Naive thymus-derived CD4-positive, alpha-beta T cell (primary cell): ENCODE measurements around the gene SUPT20H. TPM values are rescaled to one million over a fixed set of nuclear protein-coding genes. Genes with fewer than 3 reads are reported as not detected.

Source experiments
- ATAC-seq: fragments of 150-1000 bp; cut with Tn5 transposase; 2 replicates; pipeline ENCODE4 v1.10.0; 2021; ENCODE audit warnings: mild to moderate bottlenecking, moderate library complexity
- CTCF ChIA-PET: fragments of 350-600 bp; sonication (Branson Sonifier 250); formaldehyde crosslinking; loops from one replicate; lab custom pipeline; 2021; ENCODE audit warnings: antibody characterized with exemption; lab: Charles Lee
- POLR2A ChIA-PET: fragments of 350-600 bp; sonication (Branson Sonifier 250); formaldehyde crosslinking; loops from one replicate; lab custom pipeline; 2021; ENCODE audit warnings: antibody characterized with exemption, inconsistent platforms; lab: Charles Lee
- DNase-seq, 9 donors: peaks; one replicate each; pipeline versions ENCODE4 v3.0.0 to v3.0.0-alpha.2; 2020 to 2022; ENCODE audit warnings: mixed read lengths in 1 of 9
- H3K27ac ChIP-seq: one replicate; pipeline ENCODE4 v1.7.0; 2013; ENCODE audit warnings: mild to moderate bottlenecking, low read depth, low read length, moderate library complexity
- H3K27me3 ChIP-seq, 2 donors: one replicate each; pipeline ENCODE4 v1.7.0; 2013; ENCODE audit warnings: low read length in 2 of 2, mild to moderate bottlenecking in 2 of 2, moderate library complexity in 2 of 2; ENCODE audit not compliant: control insufficient read depth in 2 of 2, insufficient read depth in 2 of 2
- H3K36me3 ChIP-seq, 3 experiments: 1 replicate in 2 of 3; 2 replicates in 1 of 3; pipeline ENCODE4 v1.7.0; 2013; ENCODE audit warnings: low read length in 3 of 3, mild to moderate bottlenecking in 3 of 3, moderate library complexity in 1 of 3; ENCODE audit not compliant: insufficient read depth in 3 of 3, control insufficient read depth in 2 of 3
- H3K4me1 ChIP-seq, 2 donors: one replicate each; pipeline ENCODE4 v1.7.0; 2013; ENCODE audit warnings: low read length in 2 of 2, mild to moderate bottlenecking in 2 of 2, moderate library complexity in 1 of 2; ENCODE audit not compliant: control insufficient read depth in 2 of 2, insufficient read depth in 2 of 2
- H3K4me3 ChIP-seq: 2 replicates; pipeline ENCODE4 v1.7.0; 2013; ENCODE audit warnings: mild to moderate bottlenecking, low read length
- H3K9me3 ChIP-seq, 3 experiments: 1 replicate in 2 of 3; 2 replicates in 1 of 3; pipeline ENCODE4 v1.7.0; 2013; ENCODE audit warnings: low read length in 3 of 3; ENCODE audit not compliant: control insufficient read depth in 2 of 3
- H3K27ac Mint-ChIP-seq, 9 donors: one replicate each; pipeline ENCODE4 v1.8.0; 2020 to 2022; ENCODE audit warnings: mixed read lengths in 9 of 9, mild to moderate bottlenecking in 8 of 9, moderate library complexity in 5 of 9, inconsistent platforms in 2 of 9
- H3K27me3 Mint-ChIP-seq, 5 donors: one replicate each; pipeline ENCODE4 v1.8.0; 2021 to 2022; ENCODE audit warnings: mixed read lengths in 5 of 5, mild to moderate bottlenecking in 1 of 5
- H3K36me3 Mint-ChIP-seq, 5 donors: one replicate each; pipeline ENCODE4 v1.8.0; 2020 to 2022; ENCODE audit warnings: mixed read lengths in 5 of 5, mild to moderate bottlenecking in 3 of 5, inconsistent platforms in 1 of 5
- H3K4me1 Mint-ChIP-seq, 7 donors: one replicate each; pipeline ENCODE4 v1.8.0; 2020 to 2022; ENCODE audit warnings: mixed read lengths in 7 of 7, mild to moderate bottlenecking in 3 of 7, inconsistent platforms in 1 of 7
- H3K4me3 Mint-ChIP-seq, 10 donors: one replicate each; pipeline ENCODE4 v1.8.0; 2020 to 2022; ENCODE audit warnings: mild to moderate bottlenecking in 10 of 10, mixed read lengths in 10 of 10, moderate library complexity in 6 of 10, inconsistent platforms in 2 of 10
- H3K9me3 Mint-ChIP-seq, 11 donors: one replicate each; pipeline ENCODE4 v1.8.0; 2020 to 2022; ENCODE audit warnings: mixed read lengths in 11 of 11, mild to moderate bottlenecking in 4 of 11, inconsistent platforms in 1 of 11, moderate library complexity in 1 of 11
- intact Hi-C, 2 donors: fragments of 100-400 bp; cut with micrococcal nuclease; formaldehyde crosslinking; loops; one replicate each; pipeline ENCODE4 v1.15.1; 2023
- polyA plus RNA-seq, 2 donors: library from polyadenylated mRNA; unstranded; fragments of 300-500 nt; fragmentation: Illumina TruSeq; gene quantifications; one replicate each; pipeline ENCODE4 v1.2.3, GENCODE V29; 2021
- total RNA-seq, 6 experiments: library from RNA in 5 of 6; stranded (reverse) in 5 of 6; gene quantifications; 1 replicate in 5 of 6; 2 replicates in 1 of 6; pipeline ENCODE4 v1.2.3 and lab custom pipeline; 2021 to 2026

SUPT20H gene
- total and polyA plus RNA-seq, 7 experiments from 2014 or later = 63.0 to 106 (median 75.8) TPM

GRCh38 chr13:36997716-36998427 lies 61.6 kb downstream of the SUPT20H start:
- Mint-ChIP-seq H3K4me1 (peaks cover 23 to 54% (median 46%) of the 10 kb centered on the region in 7 donors), H3K9me3 (peaks cover 0 to 14% (median 0%) of the 10 kb centered on the region in 11 donors), H3K27ac (peak overlapping the region; percentile 97 to 100 (median 100)), H3K27me3 (peaks cover 0 to 7% (median 0%) of the 10 kb centered on the region in 5 donors), H3K4me3 (peak overlapping the region; percentile 90 to 100 (median 98)), H3K36me3 (peaks cover 1 to 27% (median 12%) of the 10 kb centered on the region in 5 donors)
- Histone ChIP-seq H3K9me3 (no peaks in the 10 kb centered on the region), H3K27ac (peak overlapping the region; percentile 85), H3K36me3 (peaks cover 0 to 22% (median 16%) of the 10 kb centered on the region in 3 experiments), H3K4me3 (peak overlapping the region; percentile 77), H3K4me1 (peaks cover 12 to 21% of the 10 kb centered on the region in 2 donors), H3K27me3 (no peaks in the 10 kb centered on the region)
- ChIA-PET CTCF (no interaction called here), POLR2A (interaction anchor here (1.1 to 6.7 kb wide), 3 partner anchors 17 to 61 kb away, joined by 3 to 72 read pairs (median 5); partner anchors contain the start of gene SUPT20H)
- ATAC-seq = no peak
- DNase-seq = no peak
- intact Hi-C loops = loop anchor here in 1 of 2 donors (5.0 kb wide), 1 partner anchor 576 kb away; no protein-coding TSS in a partner anchor

- ATAC-seq (no peak), DNase-seq (no peak)
- Histone ChIP-seq H3K27me3 (no peaks in the 10 kb centered on the region), H3K36me3 (peaks cover 26 to 67% (median 37%) of the 10 kb centered on the region in 3 experiments), H3K9me3 (no peaks in the 10 kb centered on the region), H3K27ac (no peak overlapping the region), H3K4me3 (no peak overlapping the region), H3K4me1 (peaks cover 0 to under 1% of the 10 kb centered on the region in 2 donors)
- Mint-ChIP-seq H3K27ac (no peak overlapping the region), H3K9me3 (no peaks in the 10 kb centered on the region), H3K4me3 (no peak overlapping the region), H3K36me3 (peaks cover 32 to 74% (median 53%) of the 10 kb centered on the region in 5 donors), H3K4me1 (peaks cover 5 to 25% (median 17%) of the 10 kb centered on the region in 7 donors), H3K27me3 (no peaks in the 10 kb centered on the region)
- ChIA-PET CTCF (no interaction called here), POLR2A (interaction anchor here (1.9 kb wide), 1 partner anchor 8 kb away, joined by 18 read pairs; the partner anchor contains the start of genes ALG5 and EXOSC8)
- intact Hi-C loops = no loop called here
Measured at GRCh38 chr13:36992362-36992761, 67.1 kb downstream of the SUPT20H start.

GRCh38 chr13:36986462-36987240 lies 72.8 kb downstream of the SUPT20H start:
- DNase-seq (no peak), ATAC-seq (no peak)
- no peaks in the 10 kb centered on the region for H3K9me3 ChIP-seq
- Mint-ChIP-seq H3K36me3 (peaks cover 33 to 49% (median 36%) of the 10 kb centered on the region in 5 donors), H3K4me3 (no peak overlapping the region), H3K27me3 (no peaks in the 10 kb centered on the region), H3K4me1 (peaks cover 0 to 15% (median 0%) of the 10 kb centered on the region in 7 donors), H3K9me3 (no peaks in the 10 kb centered on the region), H3K27ac (peak overlapping the region in 1 of 9 donors; percentile 55)
- intact Hi-C loops = no loop called here
- ChIA-PET POLR2A (interaction anchor here (1.1 kb wide), 1 partner anchor 14 kb away, joined by 4 read pairs; the partner anchor contains the start of gene EXOSC8), CTCF (interaction anchor here (0.6 kb wide), 1 partner anchor 569 kb away, joined by 3 read pairs; no protein-coding TSS in a partner anchor)
- no peaks in the 10 kb centered on the region for H3K27me3 ChIP-seq
- no peak overlapping the region for H3K27ac ChIP-seq
- H3K4me1 ChIP-seq = no peaks in the 10 kb centered on the region
- peaks cover 33 to 78% (median 45%) of the 10 kb centered on the region in 3 experiments for H3K36me3 ChIP-seq
- H3K4me3 ChIP-seq = no peak overlapping the region

- Mint-ChIP-seq H3K9me3 (no peaks in the 10 kb centered on the region), H3K4me1 (peaks cover 0 to 15% (median 2%) of the 10 kb centered on the region in 7 donors), H3K27ac (peak overlapping the region in 1 of 9 donors; percentile 10), H3K36me3 (peaks cover 5 to 24% (median 12%) of the 10 kb centered on the region in 5 donors), H3K27me3 (no peaks in the 10 kb centered on the region), H3K4me3 (no peak overlapping the region)
- peak; percentile 49 for ATAC-seq
- ChIA-PET CTCF (interaction anchor here (0.6 to 0.7 kb wide), 3 partner anchors 12 to 144 kb away, joined by 3 to 7 read pairs (median 3); no protein-coding TSS in a partner anchor), POLR2A (interaction anchor here (0.5 to 0.7 kb wide), 3 partner anchors 17 to 250 kb away, joined by 3 to 4 read pairs (median 3); no protein-coding TSS in a partner anchor)
- H3K9me3 ChIP-seq = no peaks in the 10 kb centered on the region
- DNase-seq = peak in 3 of 9 donors; percentile 2 to 18 (median 5)
- no peak overlapping the region for H3K27ac ChIP-seq
- intact Hi-C loops = loop anchor here (1.0 to 5.0 kb wide), 6 partner anchors 123 to 698 kb away; partner anchors contain the start of gene SPART (in 1 of the 2)
- no peak overlapping the region for H3K4me3 ChIP-seq
- peaks cover 16 to 48% (median 20%) of the 10 kb centered on the region in 3 experiments for H3K36me3 ChIP-seq
- no peaks in the 10 kb centered on the region for H3K27me3 ChIP-seq
- no peaks in the 10 kb centered on the region for H3K4me1 ChIP-seq
Measured at GRCh38 chr13:36981156-36981743, 78.2 kb downstream of the SUPT20H start.

- ChIA-PET CTCF (no interaction called here), POLR2A (no interaction called here)
- Histone ChIP-seq H3K4me3 (no peak overlapping the region), H3K36me3 (peaks cover 2 to 48% (median 19%) of the 10 kb centered on the region in 3 experiments), H3K4me1 (no peaks in the 10 kb centered on the region), H3K27ac (no peak overlapping the region), H3K27me3 (no peaks in the 10 kb centered on the region), H3K9me3 (no peaks in the 10 kb centered on the region)
- Mint-ChIP-seq H3K4me3 (no peak overlapping the region), H3K36me3 (peaks cover 5 to 32% (median 18%) of the 10 kb centered on the region in 5 donors), H3K9me3 (peaks cover 0 to 3% (median 0%) of the 10 kb centered on the region in 11 donors), H3K27me3 (no peaks in the 10 kb centered on the region), H3K27ac (no peak overlapping the region), H3K4me1 (peaks cover 0 to 15% (median 1%) of the 10 kb centered on the region in 7 donors)
- intact Hi-C loops = loop anchor here (2.0 to 5.0 kb wide), 4 partner anchors 122 to 697 kb away; partner anchors contain the start of gene SPART (in 1 of the 2)
- ATAC-seq (no peak), DNase-seq (no peak)
Measured at GRCh38 chr13:36979361-36980050, 80.0 kb downstream of the SUPT20H start.
